ENCODE results near the gene UBXN7.

UBXN7 gene

DNA sequence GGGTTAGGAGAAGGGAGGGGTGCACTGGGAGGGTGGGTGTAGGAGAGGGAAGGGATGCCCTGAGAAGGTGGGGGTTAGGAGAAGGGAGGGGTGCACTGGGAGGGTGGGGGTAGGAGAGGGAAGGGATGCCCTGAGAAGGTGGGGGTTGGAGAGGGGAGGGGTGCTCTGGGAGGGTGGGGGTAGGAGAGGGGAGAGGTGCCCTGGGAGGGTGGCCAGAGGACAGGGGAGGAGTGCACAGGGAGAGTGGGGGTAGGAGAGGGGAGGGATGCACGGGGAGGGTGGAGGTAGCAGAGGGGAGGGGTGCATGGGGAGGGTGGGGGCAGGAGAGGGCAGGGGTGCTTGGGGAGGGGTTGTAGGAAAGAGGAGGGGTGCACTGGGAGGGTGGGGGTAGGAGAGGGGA, 97.2 kb downstream of the UBXN7 start:
- Histone ChIP-seq H3K4me2 (ENCODE audit: low read depth, low read length, poor library complexity, severe bottlenecking) (no peak overlapping the region), H2AFZ (ENCODE audit: low read depth, low read length, severe bottlenecking) (no peak overlapping the region), H3K27ac (ENCODE audit: low read depth, low read length) (no peak overlapping the region), H3K36me3 (ENCODE audit: low read length) (no peaks in the 10 kb centered on the region), H3K4me3 (ENCODE audit: insufficient read depth, low read length, poor library complexity, severe bottlenecking) (no peak overlapping the region), H3K9me3 (ENCODE audit: insufficient read depth, low read length) (no peaks in the 10 kb centered on the region), H3K79me2 (ENCODE audit: insufficient read depth, low read length) (no peaks in the 10 kb centered on the region), H3K27me3 (ENCODE audit: low read length) (no peaks in the 10 kb centered on the region), H3K9me2 (replicated peaks; ENCODE audit: insufficient read depth, low read length) (no peaks in the 10 kb centered on the region), H3K9ac (ENCODE audit: low read length) (no peak overlapping the region), H3F3A (ENCODE audit: insufficient read depth) (no peaks in the 10 kb centered on the region), H4K20me1 (ENCODE audit: low read depth, low read length) (no peaks in the 10 kb centered on the region)
- TF ChIP-seq, protein P1, sequence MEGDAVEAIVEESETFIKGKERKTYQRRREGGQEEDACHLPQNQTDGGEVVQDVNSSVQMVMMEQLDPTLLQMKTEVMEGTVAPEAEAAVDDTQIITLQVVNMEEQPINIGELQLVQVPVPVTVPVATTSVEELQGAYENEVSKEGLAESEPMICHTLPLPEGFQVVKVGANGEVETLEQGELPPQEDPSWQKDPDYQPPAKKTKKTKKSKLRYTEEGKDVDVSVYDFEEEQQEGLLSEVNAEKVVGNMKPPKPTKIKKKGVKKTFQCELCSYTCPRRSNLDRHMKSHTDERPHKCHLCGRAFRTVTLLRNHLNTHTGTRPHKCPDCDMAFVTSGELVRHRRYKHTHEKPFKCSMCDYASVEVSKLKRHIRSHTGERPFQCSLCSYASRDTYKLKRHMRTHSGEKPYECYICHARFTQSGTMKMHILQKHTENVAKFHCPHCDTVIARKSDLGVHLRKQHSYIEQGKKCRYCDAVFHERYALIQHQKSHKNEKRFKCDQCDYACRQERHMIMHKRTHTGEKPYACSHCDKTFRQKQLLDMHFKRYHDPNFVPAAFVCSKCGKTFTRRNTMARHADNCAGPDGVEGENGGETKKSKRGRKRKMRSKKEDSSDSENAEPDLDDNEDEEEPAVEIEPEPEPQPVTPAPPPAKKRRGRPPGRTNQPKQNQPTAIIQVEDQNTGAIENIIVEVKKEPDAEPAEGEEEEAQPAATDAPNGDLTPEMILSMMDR (IDR thresholded peaks at IDR 0.05; ENCODE audit: insufficient read depth, low read length, poor library complexity, severe bottlenecking) = no peak
- no peak for TF ChIP-seq EZH2phosphoT487 (conservative IDR thresholded peaks at IDR 0.05; ENCODE audit: low read length)

DNA sequence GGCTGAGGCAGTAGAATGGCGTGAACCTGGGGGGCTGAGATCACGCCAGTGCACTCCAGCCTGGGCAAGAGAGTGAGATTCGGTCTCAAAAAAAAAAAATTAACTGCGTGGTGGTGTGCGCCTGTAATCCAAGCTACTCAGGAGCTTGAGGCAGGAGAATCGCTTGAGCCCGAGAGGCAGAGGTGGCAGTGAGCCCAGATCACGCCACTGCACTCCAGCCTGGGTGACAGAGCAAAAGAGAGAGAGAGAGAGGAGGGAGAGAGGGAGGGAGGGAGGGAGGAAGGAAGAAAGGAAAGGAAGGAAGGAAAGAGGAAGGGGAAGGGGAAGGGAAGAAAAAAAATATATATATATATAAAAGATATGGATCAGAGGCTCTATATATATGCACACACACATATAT, 100.1 kb downstream of the UBXN7 start:
- Histone ChIP-seq H3K9ac (ENCODE audit: low read length) (no peak overlapping the region), H3K4me3 (ENCODE audit: insufficient read depth, low read length, poor library complexity, severe bottlenecking) (no peak overlapping the region), H3K36me3 (ENCODE audit: low read length) (no peaks in the 10 kb centered on the region), H3K9me3 (ENCODE audit: insufficient read depth, low read length) (no peaks in the 10 kb centered on the region), H3K79me2 (ENCODE audit: insufficient read depth, low read length) (no peaks in the 10 kb centered on the region), H3K27ac (ENCODE audit: low read depth, low read length) (no peak overlapping the region), H2AFZ (ENCODE audit: low read depth, low read length, severe bottlenecking) (no peak overlapping the region), H4K20me1 (ENCODE audit: low read depth, low read length) (no peaks in the 10 kb centered on the region), H3K9me2 (replicated peaks; ENCODE audit: insufficient read depth, low read length) (no peaks in the 10 kb centered on the region), H3F3A (ENCODE audit: insufficient read depth) (no peaks in the 10 kb centered on the region), H3K4me2 (ENCODE audit: low read depth, low read length, poor library complexity, severe bottlenecking) (no peak overlapping the region), H3K27me3 (ENCODE audit: low read length) (no peaks in the 10 kb centered on the region)
- TF ChIP-seq EZH2phosphoT487 (conservative IDR thresholded peaks at IDR 0.05; ENCODE audit: low read length) = no peak
- TF ChIP-seq, protein P1 (IDR thresholded peaks at IDR 0.05; ENCODE audit: insufficient read depth, low read length, poor library complexity, severe bottlenecking) = no peak

DNA sequence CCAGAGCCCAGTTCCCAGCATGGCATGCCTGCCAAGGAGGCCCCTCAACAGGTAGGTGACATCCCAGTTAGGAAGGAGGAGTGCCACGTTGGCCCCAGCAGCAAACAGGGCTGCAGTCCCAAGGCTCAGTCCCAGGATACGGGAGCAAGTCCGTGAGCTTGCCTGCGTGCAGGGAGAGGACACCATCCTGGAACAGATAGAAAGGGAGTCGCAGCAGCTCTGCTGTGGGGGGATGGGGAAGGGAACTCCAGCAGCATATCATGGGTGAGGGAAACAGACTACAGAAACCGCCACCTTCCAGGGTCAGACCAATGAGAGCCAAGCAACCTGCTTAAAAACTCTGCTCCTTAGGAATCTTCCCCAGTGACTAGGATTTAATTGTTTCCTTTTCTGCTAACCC, 104.8 kb downstream of the UBXN7 start:
- no peaks in the 10 kb centered on the region for H3K9me3 ChIP-seq (ENCODE audit: insufficient read depth, low read length)
- H2AFZ ChIP-seq (ENCODE audit: low read depth, low read length, severe bottlenecking) = no peak overlapping the region
- no peaks in the 10 kb centered on the region for H3K79me2 ChIP-seq (ENCODE audit: insufficient read depth, low read length)
- no peaks in the 10 kb centered on the region for H3K9me2 ChIP-seq (replicated peaks; ENCODE audit: insufficient read depth, low read length)
- no peak overlapping the region for H3K4me3 ChIP-seq (ENCODE audit: insufficient read depth, low read length, poor library complexity, severe bottlenecking)
- no peak overlapping the region for H3K9ac ChIP-seq (ENCODE audit: low read length)
- H4K20me1 ChIP-seq (ENCODE audit: low read depth, low read length) = no peaks in the 10 kb centered on the region
- no peaks in the 10 kb centered on the region for H3F3A ChIP-seq (ENCODE audit: insufficient read depth)
- H3K36me3 ChIP-seq (ENCODE audit: low read length) = no peaks in the 10 kb centered on the region
- no peak overlapping the region for H3K4me2 ChIP-seq (ENCODE audit: low read depth, low read length, poor library complexity, severe bottlenecking)
- no peaks in the 10 kb centered on the region for H3K27me3 ChIP-seq (ENCODE audit: low read length)
- TF ChIP-seq EZH2phosphoT487 (conservative IDR thresholded peaks at IDR 0.05; ENCODE audit: low read length) = no peak
- TF ChIP-seq, protein P1 (IDR thresholded peaks at IDR 0.05; ENCODE audit: insufficient read depth, low read length, poor library complexity, severe bottlenecking) = no peak
- H3K27ac ChIP-seq (ENCODE audit: low read depth, low read length) = no peak overlapping the region
